GF-D8 (cell line): ENCODE results near the gene PCDH7.

ENCODE experiments used
- DNase-seq: peaks from one replicate; lab custom pipeline; 2025; lab: John Stamatoyannopoulos, UW

PCDH7 gene

GRCh38 chr4:30725562-30725961, 5.4 kb downstream of the PCDH7 start:
- no peak for DNase-seq

GRCh38 chr4:30726090-30726675, 6.0 kb downstream of the PCDH7 start:
- DNase-seq: no peak

- no peak for DNase-seq
Observed at GRCh38 chr4:30727409-30727808, 7.2 kb downstream of the PCDH7 start.

GRCh38 chr4:30728311-30728710, 8.1 kb downstream of the PCDH7 start:
- DNase-seq: no peak

- no peak for DNase-seq
Observed at GRCh38 chr4:30743897-30744296, 23.7 kb downstream of the PCDH7 start.

GRCh38 chr4:30744386-30744785, 24.2 kb downstream of the PCDH7 start:
- no peak for DNase-seq

- DNase-seq: no peak
Observed at GRCh38 chr4:30744957-30745640, 24.9 kb downstream of the PCDH7 start.

- no peak for DNase-seq
Observed at GRCh38 chr4:30746735-30747134, 26.6 kb downstream of the PCDH7 start.

GRCh38 chr4:30753316-30753715, 33.1 kb downstream of the PCDH7 start:
- DNase-seq: no peak

GRCh38 chr4:30754021-30754420, 33.9 kb downstream of the PCDH7 start:
- DNase-seq: no peak

GRCh38 chr4:30755346-30755745, 35.2 kb downstream of the PCDH7 start:
- no peak for DNase-seq

- DNase-seq: no peak
Observed at GRCh38 chr4:30756553-30756952, 36.4 kb downstream of the PCDH7 start.

- no peak for DNase-seq
Observed at GRCh38 chr4:30757357-30757756, 37.2 kb downstream of the PCDH7 start.

- DNase-seq: no peak
Observed at GRCh38 chr4:30760551-30760950, 40.4 kb downstream of the PCDH7 start.

GRCh38 chr4:30763321-30763727, 43.2 kb downstream of the PCDH7 start:
- DNase-seq: no peak

- no peak for DNase-seq
Observed at GRCh38 chr4:30765022-30765421, 44.9 kb downstream of the PCDH7 start.

GRCh38 chr4:30767147-30767845, 47.1 kb downstream of the PCDH7 start:
- DNase-seq: no peak

- DNase-seq: no peak
Observed at GRCh38 chr4:30768277-30768676, 48.1 kb downstream of the PCDH7 start.

- no peak for DNase-seq
Observed at GRCh38 chr4:30769093-30769492, 48.9 kb downstream of the PCDH7 start.

- no peak for DNase-seq
Observed at GRCh38 chr4:30770049-30770549, 49.9 kb downstream of the PCDH7 start.

- DNase-seq: no peak
Observed at GRCh38 chr4:30770812-30771211, 50.6 kb downstream of the PCDH7 start.

GRCh38 chr4:30776451-30776850, 56.3 kb downstream of the PCDH7 start:
- no peak for DNase-seq

GRCh38 chr4:30776921-30777415, 56.8 kb downstream of the PCDH7 start:
- no peak for DNase-seq
